Stimulated activated CD8-positive, alpha-beta memory T cell treated with anti-CD3 and anti-CD28 coated beads, Interleukin-7, amount 100 ng/mL, for 1 hour (primary cell): ENCODE measurements around the gene KIF1A.

Experiments used
- DNase-seq, 2 donors: peaks; one replicate each; pipeline ENCODE4 v3.0.0-alpha.2; 2020; ENCODE audit warnings: low read depth in 2 of 2

KIF1A gene

GRCh38 chr2:240803191-240803590, 16.8 kb downstream of the KIF1A start:
- DNase-seq, result no peak

DNA sequence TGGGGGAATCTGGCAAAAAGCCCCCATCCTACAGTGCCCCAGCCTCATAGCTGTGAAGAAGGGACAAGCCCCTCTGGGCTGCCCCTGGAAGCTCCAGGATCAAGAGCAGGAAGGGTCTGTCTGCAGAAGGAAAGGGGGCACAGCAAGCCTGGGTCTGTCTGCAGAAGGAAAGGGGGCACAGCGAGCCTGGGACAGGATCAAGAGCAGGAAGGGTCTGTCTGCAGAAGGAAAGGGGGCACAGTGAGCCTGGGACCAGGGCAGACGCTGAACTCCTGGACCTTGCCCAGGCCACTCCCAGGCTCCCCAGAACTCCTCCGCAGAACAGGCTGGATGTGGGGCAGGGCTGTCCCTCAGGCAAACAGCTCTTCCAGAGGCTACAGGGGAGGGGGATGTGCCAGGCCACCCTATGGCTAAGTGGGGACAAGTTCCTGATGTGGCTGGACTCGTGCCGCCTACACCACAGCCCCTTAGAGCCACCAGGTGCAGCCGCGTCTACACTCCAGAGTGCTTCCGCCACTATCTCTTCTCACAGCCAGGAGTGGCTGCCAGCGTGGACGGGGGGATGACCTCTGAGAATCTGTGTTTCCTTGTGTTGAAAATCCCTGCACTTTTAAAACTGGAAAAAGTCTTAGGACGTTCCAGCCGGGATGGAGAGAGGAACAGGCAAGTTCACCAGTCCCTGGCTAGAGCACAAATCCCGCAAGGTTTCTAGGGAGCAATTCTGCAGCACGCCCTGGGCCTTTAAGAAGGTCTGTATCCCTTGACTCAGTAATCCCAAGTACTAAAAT, 20.8 kb downstream of the KIF1A start:
- DNase-seq, result no peak

- no peak for DNase-seq
Observed at GRCh38 chr2:240798327-240798905, 21.6 kb downstream of the KIF1A start.

DNA sequence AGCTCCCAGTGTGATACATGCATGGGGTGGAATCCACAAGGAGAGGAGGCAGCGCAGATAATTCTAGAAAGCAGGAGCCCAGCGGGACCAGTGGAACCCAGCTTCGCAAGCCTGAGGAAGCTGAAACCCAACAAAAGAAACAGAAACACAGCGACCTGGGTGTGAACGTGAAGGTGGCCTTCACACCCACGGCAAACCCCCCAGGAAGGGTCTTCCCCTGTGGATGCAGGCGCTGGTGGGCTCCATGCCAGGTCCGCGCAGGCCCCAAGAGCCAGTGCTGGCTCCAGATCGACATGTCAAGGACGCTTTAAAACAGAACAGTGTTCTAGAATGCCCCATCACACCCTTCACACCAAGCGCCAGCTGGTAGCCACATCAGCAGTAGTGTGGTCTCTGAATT, 22.1 kb downstream of the KIF1A start:
- no peak for DNase-seq

DNA sequence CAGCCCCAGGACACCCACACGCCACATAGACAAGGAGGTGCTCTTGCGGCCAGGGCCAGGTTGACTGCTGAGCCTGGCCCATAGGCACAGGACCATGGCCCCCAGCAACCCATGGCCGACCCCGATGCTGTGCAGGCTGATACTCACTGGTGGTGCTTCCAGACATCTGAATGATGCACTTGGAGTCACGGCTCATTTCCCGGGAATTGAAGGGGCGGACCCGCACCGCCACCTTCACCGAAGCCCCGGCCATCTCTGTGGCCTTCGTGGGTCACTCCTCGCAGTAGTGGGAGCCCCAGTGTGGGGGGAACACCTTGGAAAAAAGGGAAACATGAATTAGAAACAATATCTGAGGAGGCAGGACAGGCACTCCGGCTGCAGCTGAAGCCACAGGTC, 22.5 kb downstream of the KIF1A start:
- DNase-seq, result no peak

GRCh38 chr2:240796543-240797499, 23.2 kb downstream of the KIF1A start:
- no peak for DNase-seq

DNA sequence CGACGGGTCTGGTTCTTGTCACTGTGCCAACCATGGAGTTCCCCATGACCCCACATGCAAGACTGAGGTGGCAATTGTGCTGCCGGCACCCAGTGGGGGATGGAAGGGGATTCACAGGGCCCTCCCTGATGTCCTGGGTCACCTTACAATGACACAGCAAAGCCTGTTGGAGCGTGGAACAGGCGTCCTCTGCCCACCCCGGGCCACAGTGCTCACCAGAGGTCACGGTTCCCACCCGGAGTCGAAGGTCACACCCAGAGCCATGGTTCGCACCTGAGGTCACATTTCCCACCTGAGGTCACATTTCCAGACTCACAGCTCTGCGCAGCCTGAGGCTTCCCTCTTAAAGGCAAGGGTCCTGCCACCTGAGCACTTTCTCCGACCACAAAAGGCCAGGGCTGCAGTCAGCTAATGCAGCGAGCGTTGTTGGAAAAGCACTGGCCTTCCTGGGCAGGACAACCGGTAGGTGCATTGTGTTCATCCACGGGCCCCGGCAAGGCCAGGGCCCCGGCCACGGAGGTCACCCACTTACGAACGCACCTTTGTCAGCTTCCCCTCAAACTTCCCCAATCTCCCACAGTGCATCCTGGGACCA, 24.0 kb downstream of the KIF1A start:
- DNase-seq, result no peak

DNA sequence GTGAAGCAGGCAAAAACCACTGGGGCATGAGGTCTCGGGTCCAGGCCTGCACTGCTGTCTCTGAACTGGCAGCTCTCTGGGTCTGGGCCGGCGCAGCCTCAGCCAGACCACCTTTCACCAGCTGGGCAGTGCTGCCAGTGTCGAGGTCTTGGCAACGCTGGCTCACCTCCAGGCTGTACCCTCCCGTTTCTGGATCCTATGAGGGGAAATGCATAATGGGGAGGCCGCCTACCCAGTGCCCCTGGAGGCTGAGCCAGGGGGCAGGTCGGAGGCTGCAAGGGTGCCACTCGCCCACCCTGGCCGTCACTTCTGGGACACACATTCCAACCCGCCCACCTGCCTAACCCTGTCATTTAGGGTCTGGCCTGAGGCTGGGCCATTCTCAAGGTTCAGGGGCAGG, 24.6 kb downstream of the KIF1A start:
- no peak for DNase-seq

DNA sequence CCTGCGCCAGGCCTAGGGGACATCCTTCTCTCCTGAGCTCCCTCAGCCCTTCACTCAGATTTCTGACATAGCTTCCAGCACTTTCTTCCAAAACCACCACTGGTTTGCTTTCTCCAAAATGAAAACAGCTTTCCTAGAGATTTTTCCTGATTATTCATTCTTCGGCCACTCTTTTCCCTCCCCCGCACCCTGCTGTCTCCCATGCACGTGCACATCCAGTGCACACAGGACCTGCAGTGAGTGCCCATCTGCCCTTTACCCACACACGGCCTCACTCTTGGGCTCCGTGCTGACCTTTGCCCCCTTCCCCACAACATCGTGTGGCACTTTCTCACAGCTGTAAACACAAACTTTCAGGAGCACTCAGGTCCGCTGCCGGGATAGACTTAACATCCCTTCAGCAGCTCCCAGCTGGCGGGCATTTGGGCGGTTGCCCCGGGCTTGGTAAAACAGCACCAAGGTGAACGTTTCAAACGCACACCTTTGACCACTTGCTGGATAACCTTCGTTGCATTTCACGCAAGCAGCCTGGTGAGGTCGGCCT, 25.8 kb downstream of the KIF1A start:
- no peak for DNase-seq

DNA sequence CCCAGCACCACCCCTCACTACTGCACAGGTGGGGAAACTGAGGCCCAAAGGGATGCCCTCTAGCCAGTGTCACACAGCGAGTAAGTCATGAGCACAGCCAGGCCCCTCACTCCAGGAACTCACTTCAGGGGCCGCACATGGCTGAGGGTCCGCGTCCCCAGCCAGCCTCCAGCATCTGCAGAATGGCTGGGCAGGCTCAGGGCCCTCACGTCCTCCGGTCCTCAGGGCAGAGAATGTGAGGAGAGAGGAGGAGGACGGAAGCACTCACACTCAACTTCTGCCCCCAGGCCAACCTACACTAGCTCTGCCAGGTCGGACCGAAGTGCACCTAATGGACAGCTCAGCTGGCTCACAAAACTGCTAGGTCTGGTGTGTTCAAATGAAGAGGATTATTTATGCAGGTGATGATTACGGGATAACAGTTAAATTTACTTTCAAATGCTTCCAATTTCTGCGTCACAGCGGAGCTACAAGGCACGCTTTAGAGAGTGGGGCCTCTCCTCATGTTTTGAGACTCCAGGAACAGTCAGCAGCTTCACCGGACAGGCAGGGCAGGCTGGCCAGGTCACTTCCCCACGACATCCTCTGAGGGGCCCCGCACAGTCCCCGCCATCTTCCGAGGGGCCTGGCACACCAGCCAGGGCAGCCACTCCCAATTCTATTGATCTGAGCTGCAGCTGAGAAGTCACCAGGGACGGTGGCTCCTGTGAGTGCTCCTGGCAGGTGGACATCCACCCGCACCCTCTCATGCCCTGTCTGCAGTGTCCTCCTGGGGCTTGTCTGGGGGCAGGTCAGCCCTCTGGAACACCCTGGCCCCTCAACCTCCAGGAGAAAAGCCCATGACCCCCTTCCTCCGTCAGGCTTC, 26.5 kb downstream of the KIF1A start:
- no peak for DNase-seq

DNA sequence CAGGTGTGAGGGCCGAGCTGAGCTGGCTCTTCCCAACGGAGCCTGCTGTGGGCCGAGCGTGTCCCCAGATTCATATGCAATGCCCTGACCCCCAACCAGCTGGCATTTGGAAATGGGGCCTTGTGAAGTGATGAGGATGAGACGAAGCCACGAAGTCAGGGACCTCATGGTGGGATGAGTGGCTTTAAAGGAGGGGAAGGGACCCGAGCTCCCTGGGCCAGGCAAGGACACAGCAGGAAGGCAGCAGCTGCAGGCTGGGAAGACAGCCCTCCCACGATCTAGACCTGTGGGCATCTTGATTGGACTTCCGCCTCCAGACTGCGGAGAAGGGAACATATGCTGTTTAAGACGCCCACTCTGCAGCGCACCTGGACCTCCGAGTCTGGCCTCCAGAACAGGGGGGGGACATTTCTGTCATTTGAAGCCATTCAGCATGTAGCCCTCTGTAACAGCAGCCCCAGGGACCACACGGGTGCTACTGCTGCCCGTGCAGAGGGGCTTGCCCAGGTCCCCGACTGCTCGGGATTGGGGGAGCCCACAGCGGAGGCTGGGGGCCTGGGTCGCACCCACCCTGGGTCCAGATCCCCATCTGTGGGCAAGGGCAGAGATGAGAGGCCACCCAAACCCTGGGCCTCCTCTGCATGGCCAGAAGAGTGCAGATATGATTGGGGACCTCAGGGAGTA, 27.2 kb downstream of the KIF1A start:
- no peak for DNase-seq

GRCh38 chr2:240791821-240792628, 28.0 kb downstream of the KIF1A start:
- DNase-seq, result no peak

DNA sequence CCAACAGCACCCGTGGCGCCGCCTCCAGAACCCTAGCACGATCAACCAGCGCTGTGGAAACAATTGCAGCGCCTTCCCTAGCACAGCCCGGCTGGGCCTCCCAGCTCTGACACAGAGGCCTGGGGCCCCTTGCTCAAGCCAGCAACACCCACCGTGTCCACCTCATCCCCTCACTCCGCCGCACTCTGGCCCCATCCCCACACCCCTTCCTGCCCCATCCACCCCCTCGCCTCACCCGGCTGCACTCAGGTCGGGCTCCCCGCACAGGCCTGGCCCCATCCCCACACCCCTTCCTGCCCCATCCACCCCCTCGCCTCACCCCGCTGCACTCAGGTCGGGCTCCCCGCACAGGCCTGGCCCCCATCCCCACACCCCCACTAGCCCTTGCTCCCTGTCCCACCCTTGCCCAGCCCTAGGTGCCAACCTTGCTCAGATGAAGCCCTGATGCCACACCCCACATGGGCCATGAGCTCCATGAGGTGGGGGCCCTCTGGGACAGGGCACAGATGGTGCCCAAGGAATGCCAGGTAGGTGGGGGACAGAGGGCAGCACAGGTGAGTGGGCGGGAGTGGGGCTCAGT, 28.7 kb downstream of the KIF1A start:
- no peak for DNase-seq

- DNase-seq, result no peak
Observed at GRCh38 chr2:240790370-240791220, 29.4 kb downstream of the KIF1A start.

- no peak for DNase-seq
Observed at GRCh38 chr2:240789501-240790369, 30.3 kb downstream of the KIF1A start.

DNA sequence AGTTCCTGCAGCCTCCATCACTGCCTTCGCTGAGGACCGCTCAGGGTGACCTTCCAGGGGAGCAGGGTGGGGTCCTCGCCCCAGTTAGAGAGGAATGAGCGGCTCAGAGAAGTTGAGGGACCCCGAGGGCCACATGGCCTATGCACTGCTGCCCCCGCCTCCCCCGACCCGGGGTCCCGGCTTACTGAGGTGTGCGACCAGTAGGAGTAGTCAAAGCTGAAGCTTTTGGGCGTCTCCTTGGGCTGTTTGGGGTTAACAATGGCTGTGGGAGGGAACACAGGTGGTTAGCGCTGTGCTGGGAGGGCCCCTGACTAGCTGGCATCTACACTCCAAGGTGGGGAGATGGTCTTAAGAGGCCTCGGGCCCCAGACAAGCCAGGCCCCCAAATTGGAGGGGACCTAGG, 31.0 kb downstream of the KIF1A start:
- DNase-seq, result no peak

DNA sequence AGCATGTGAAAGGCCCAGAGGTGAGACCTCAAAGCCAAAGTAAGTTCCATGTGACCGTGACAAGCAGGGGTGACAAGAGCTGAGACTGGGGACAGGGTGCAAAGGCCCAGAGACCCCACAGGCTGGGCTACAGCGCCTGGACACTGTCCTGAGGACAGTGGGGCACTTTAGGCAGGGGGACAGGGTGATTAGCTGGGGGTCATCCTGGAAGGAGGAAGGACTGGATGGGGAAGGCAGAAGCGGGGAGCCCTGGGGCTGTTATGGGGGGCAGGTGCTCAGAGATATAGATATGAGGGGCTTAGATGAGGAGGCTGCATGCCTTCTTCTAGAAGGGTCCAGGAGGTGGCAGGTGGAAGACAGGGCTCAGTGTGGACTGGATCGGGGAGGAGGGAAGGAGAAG, 31.5 kb downstream of the KIF1A start:
- no peak for DNase-seq
